Measurements from ENCODE around the gene FNIP2.

Gene FNIP2

DNA sequence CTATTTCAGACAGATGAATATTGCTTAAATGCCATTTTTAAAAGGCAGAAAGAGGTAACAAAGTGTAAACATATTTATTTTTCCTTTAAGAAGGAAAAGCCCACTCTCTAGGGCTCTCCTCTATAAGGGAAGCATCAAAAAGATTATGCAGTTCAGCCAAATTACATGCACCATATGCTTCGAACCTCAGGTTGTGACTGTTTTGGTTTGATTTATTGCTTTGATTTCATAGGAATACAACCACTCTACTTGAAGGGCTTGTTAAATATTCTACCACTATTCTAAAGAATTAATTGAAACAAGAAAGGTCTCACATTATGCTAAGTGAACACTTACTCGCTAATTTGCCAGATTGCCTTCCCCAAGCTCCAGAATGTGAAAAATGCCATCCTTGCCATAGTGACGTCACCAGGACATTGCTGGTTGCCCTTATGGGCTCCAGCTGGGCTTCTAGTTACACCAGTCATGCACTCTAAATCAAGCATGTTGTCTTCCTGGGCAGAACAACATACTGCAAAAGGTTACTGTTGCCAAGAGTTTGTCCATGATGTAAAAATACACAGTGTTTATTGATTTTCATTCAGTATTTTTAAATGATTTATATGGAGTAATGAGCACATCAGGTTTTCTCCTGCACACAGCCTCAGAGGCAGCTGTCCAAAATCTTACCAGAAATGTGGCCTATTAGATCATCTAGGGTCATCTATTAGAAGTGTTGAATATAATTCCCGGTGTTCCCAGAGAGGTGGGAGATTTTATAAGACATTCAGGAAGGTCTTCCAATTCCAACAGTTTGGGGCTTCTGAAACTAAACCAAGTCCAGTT is 169.6 kb downstream of the FNIP2 start:
- Histone ChIP-seq H3K27me3 (replicated peaks) (no peaks in the 10 kb centered on the region), H3K4me3 (ENCODE audit: low read depth, low read length) (no peak overlapping the region), H3K36me3 (replicated peaks) (no peaks in the 10 kb centered on the region), H3K27ac (no peak overlapping the region)
- DNase-seq: no peak
- TF ChIP-seq, protein P1, sequence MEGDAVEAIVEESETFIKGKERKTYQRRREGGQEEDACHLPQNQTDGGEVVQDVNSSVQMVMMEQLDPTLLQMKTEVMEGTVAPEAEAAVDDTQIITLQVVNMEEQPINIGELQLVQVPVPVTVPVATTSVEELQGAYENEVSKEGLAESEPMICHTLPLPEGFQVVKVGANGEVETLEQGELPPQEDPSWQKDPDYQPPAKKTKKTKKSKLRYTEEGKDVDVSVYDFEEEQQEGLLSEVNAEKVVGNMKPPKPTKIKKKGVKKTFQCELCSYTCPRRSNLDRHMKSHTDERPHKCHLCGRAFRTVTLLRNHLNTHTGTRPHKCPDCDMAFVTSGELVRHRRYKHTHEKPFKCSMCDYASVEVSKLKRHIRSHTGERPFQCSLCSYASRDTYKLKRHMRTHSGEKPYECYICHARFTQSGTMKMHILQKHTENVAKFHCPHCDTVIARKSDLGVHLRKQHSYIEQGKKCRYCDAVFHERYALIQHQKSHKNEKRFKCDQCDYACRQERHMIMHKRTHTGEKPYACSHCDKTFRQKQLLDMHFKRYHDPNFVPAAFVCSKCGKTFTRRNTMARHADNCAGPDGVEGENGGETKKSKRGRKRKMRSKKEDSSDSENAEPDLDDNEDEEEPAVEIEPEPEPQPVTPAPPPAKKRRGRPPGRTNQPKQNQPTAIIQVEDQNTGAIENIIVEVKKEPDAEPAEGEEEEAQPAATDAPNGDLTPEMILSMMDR (IDR thresholded peaks at IDR 0.05; ENCODE audit: low read depth, low read length, missing control alignments): no peak
- in situ Hi-C loops (cut with HindIII; ENCODE audit: low pct_ligation_motif_present, low sequenced_read_pairs): no loop called here

DNA sequence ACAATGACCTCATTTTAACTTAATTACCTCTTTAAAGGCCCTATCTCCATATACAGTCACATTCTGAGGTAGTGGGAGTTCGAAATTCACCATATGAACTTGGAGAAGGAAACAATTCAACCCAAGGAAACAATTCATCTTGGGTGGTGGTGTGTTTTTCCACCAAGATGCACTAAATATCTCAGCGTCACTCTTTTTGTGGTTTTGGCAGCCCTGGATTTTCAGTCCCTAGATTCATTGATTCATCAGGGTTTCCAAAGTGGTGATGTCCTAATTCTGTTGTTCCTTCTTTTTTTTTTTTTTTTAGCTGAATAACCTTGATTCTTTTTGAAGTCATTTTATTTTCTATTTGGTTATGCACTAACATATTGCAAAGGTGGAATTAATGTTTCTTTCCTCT is 171.4 kb downstream of the FNIP2 start:
- H3K4me3 ChIP-seq (ENCODE audit: low read depth, low read length): no peak overlapping the region
- no peaks in the 10 kb centered on the region for H3K27me3 ChIP-seq (replicated peaks)
- H3K27ac ChIP-seq: no peak overlapping the region
- DNase-seq: no peak
- TF ChIP-seq, protein P1 (IDR thresholded peaks at IDR 0.05; ENCODE audit: low read depth, low read length, missing control alignments): no peak
- H3K36me3 ChIP-seq (replicated peaks): no peaks in the 10 kb centered on the region
- in situ Hi-C loops (cut with HindIII; ENCODE audit: low pct_ligation_motif_present, low sequenced_read_pairs): no loop called here

DNA sequence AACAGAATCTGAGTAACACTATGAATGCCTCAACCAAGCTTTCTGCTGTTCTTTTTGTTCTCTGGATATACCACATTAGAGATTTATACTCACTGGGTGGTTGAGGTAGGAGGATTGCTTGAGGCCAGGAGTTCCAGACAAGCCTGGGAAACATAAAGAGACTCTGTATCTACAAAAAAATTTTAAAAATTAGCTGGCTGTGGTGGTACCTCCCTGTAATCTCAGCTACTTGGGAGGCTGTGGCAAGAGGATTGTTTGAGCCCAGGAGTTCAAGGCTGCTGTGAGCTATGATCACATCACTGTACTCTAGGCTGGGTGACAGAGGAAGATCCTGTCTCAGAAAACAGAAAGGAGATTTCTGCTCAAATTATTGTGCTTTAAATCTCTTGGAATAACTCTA is 172.5 kb downstream of the FNIP2 start:
- H3K27me3 ChIP-seq (replicated peaks): no peaks in the 10 kb centered on the region
- in situ Hi-C loops (cut with HindIII; ENCODE audit: low pct_ligation_motif_present, low sequenced_read_pairs): no loop called here
- H3K36me3 ChIP-seq (replicated peaks): no peaks in the 10 kb centered on the region
- no peak for DNase-seq
- no peak overlapping the region for H3K4me3 ChIP-seq (ENCODE audit: low read depth, low read length)
- H3K27ac ChIP-seq: no peak overlapping the region
- TF ChIP-seq, protein P1 (IDR thresholded peaks at IDR 0.05; ENCODE audit: low read depth, low read length, missing control alignments): no peak

DNA sequence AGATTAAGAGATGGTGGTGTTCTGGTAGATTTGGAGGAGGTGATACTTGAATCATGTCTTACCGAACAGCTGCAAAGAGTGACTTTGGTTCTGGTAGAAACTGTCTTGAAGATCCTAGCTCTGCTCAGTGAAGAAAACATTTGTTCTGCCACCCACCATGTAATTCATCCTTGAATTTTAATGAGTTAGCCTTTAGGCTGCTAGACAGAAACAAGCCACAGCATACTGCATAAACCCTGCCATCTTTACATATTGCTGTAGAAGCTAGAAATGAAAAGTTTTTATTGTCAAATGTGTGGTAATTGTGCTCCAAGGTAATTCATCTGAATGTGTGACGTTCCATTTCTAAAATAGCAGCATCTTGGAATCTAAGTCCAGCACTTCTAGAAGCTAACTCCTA is 173.1 kb downstream of the FNIP2 start:
- Histone ChIP-seq H3K27ac (no peak overlapping the region), H3K27me3 (replicated peaks) (no peaks in the 10 kb centered on the region), H3K4me3 (ENCODE audit: low read depth, low read length) (no peak overlapping the region), H3K36me3 (replicated peaks) (no peaks in the 10 kb centered on the region)
- TF ChIP-seq, protein P1 (IDR thresholded peaks at IDR 0.05; ENCODE audit: low read depth, low read length, missing control alignments): no peak
- in situ Hi-C loops (cut with HindIII; ENCODE audit: low pct_ligation_motif_present, low sequenced_read_pairs): no loop called here
- DNase-seq: no peak

DNA sequence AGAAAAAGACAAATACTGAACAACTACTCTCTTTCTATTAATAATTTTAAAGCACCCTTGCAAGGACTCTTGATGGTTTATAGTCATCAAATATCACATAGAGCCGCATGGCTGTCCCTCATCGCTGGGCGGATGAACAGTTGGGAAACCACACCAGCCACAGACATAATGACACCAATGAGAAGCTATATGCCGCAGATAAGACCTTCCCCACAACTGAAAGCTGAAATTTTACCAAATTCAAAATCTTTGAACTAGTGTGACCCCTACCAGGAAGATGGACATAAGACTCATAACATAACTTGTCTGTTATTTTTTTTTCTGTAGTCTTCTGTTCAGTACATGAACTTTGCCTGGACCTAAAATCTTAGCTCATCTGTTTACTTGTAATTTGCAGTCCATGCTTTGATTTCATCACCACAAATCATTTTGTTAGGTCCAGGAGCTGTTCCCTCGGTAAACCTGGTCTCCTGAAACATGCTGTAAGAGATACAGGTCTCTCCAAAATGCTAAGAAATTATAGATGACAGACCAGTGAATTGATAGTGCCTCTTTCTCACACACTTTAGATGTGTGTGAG is 176.8 kb downstream of the FNIP2 start:
- no peak overlapping the region for H3K27ac ChIP-seq
- no peaks in the 10 kb centered on the region for H3K36me3 ChIP-seq (replicated peaks)
- H3K4me3 ChIP-seq (ENCODE audit: low read depth, low read length): no peak overlapping the region
- DNase-seq: no peak
- in situ Hi-C loops (cut with HindIII; ENCODE audit: low pct_ligation_motif_present, low sequenced_read_pairs): no loop called here
- TF ChIP-seq, protein P1 (IDR thresholded peaks at IDR 0.05; ENCODE audit: low read depth, low read length, missing control alignments): no peak
- no peaks in the 10 kb centered on the region for H3K27me3 ChIP-seq (replicated peaks)
